NCI-H1048 (cell line): ENCODE results near the gene NXPH4.

Experiments used
- DNase-seq: peaks from one replicate; lab custom pipeline; 2025; lab: John Stamatoyannopoulos, UW

The NXPH4 gene

DNA sequence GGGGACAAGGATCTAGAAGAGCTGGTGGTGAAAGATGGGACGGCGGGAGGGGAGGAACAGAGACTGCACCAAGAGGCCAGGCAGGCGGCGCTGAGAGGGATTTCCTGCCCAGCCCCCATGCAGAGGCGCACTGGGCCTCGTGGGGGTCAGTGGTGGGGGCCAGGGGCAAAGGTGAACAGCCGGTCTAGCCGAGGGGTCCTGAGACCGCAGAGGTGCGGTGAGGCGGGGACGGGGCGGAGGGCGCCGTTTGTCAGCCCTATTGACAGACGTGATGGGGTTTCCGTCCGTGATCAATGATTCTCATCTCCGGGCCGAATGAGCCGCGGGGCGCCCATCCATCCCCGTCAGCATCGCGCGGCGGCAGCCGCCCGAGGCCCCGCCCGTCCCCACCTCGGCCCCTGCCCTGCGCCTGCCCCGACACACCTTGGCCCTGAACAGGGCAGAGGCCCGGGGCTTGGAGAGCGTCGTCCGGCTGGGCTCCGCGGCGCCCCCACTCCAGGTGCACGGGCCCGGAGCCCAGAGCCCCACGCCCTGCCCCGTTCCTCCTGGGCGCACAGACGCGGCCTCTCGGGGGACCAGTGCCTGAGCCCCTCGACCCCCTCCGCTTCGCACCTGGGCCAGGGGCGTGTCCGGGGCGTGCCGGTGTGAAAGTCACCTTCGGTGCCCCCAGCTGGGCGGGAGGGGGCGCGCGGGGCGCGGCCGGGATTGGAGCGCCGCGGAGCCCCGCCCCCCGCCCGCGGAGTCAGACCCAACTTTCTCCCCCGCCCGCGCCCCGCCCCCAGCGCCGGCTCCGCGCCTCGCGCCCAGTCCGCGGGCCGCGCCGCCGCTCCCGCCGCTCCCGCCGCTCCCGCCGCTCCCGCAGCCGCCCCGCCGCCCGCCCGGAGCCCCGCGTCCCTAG lies at the start of gene NXPH4:
TSS of gene NXPH4 (plus strand) at position 781 of the 898 bp plus-strand sequence. CDS start 176 bp downstream, outside the sequence.
- DNase-seq = peak; percentile 52

DNA sequence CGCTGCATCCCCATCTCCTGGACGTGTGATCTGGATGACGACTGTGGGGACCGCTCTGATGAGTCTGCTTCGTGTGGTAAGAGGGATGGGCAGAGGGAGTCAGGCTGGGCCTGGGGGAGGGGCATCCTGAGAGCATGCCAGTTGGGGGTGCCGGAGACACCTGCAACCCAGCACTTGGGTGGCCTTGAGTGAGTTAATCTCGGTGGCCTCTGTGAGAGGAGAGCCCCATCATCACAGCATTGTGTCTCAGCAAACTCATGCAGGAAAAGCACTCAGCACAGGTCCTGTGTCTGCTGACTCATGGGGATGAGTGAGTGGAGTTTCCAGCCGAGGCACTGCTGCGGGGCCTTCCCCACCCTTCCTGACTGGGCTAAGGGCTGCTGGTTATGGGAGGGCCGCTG lies 49.6 kb upstream of the NXPH4 start:
- DNase-seq = no peak

GRCh38 chr12:57168058-57168457 lies 48.5 kb upstream of the NXPH4 start:
- no peak for DNase-seq

GRCh38 chr12:57169046-57169795 lies 47.4 kb upstream of the NXPH4 start:
- no peak for DNase-seq

DNA sequence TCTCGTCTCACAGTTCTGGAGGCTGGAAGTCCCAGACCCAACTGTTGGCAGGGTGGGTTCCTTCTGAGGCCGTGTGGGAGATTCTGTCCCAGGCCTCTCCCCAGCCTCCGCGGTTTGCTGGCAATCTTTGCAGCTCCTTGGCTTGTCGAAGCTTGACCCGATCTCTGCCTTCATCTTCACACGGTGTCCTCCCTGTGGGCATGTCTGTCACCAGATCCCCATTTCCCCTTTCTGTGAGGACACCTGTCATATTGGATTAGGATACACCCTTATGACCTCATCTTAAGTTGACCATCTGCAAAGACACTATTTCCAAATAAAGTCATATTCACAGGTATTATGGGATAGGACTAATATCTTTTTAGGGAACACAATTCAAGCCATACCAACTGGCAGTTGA lies 46.6 kb upstream of the NXPH4 start:
- DNase-seq = no peak

GRCh38 chr12:57170408-57170807 lies 46.2 kb upstream of the NXPH4 start:
- DNase-seq = no peak

DNA sequence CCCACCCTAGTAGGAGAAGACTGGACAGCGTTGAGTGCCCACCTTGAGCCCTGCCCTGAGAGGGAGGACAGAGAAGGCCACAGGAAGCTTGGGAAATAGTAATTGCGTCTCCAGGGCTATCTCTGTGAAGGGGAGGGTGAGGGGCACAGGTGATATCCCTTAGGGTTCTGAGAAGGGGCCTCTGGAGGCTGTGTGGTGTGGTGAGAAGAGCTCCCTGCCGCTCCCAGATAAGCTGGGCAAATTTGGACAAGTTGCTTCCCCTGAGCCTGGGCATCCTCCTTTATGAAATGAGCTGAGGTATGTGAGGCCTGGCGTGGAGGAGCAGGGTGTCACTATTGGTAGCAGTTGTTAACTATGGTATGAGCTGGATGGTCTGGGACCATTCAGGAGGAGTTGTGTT lies 45.7 kb upstream of the NXPH4 start:
- DNase-seq = no peak

- DNase-seq = no peak
Observed at GRCh38 chr12:57171668-57172067, 44.9 kb upstream of the NXPH4 start.

DNA sequence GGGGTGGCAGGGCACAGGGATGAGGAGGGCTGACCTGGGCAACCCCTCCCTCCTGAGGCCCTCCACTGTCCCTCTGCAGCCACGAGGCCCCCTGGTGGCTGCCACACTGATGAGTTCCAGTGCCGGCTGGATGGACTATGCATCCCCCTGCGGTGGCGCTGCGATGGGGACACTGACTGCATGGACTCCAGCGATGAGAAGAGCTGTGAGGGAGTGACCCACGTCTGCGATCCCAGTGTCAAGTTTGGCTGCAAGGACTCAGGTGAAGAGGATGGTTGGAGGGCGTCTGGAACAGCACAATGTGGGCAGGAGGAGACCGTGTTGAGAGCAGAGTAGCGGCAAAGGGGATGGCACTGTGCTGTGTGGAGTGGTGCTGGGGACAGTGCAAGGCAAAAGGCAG lies 43.5 kb upstream of the NXPH4 start:
- no peak for DNase-seq

DNA sequence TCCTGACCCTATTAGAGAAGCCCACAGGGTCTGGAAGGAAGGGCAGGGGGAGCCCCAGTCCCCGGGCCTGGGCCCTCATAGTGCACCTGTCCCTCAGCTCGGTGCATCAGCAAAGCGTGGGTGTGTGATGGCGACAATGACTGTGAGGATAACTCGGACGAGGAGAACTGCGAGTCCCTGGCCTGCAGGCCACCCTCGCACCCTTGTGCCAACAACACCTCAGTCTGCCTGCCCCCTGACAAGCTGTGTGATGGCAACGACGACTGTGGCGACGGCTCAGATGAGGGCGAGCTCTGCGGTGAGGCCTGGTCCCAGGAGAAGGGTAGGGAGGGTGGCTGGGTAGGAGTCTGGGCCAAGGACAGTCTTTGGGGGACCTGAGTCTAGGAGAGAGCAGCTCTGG lies 42.9 kb upstream of the NXPH4 start:
- no peak for DNase-seq

DNA sequence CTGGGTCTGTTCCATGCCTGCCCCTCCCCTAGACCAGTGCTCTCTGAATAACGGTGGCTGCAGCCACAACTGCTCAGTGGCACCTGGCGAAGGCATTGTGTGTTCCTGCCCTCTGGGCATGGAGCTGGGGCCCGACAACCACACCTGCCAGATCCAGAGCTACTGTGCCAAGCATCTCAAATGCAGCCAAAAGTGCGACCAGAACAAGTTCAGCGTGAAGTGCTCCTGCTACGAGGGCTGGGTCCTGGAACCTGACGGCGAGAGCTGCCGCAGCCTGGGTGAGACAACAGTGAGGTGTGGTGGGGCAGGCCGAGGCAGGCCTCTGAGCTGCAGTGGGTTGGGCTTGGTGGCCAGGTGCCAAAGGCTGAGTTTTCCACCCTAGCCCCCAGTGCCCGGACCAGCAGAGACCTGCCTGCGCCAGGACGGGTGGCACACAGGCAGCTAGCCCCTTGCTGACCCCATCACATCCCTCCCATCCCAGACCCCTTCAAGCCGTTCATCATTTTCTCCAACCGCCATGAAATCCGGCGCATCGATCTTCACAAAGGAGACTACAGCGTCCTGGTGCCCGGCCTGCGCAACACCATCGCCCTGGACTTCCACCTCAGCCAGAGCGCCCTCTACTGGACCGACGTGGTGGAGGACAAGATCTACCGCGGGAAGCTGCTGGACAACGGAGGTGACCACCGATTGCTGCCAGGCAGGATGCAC lies 41.0 kb upstream of the NXPH4 start:
- peak; percentile 46 for DNase-seq

DNA sequence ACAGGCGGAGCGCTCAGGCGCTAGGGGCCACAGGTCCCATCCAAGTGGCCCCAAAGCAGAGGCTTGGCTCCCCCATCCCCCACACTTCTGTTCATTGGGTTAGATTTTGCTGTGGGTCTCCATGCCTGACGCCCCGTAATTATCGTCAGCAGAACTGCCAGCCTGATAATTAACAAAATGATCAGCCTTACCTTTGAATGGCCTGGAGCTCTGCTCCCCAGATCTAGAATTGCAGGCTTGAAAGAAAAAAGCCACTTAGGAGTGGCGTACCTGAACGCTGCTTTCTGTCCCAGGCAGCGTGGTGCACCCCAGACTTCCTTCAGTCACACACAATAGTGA lies 40.5 kb upstream of the NXPH4 start:
- no peak for DNase-seq

GRCh38 chr12:57176846-57177245 lies 39.7 kb upstream of the NXPH4 start:
- no peak for DNase-seq

DNA sequence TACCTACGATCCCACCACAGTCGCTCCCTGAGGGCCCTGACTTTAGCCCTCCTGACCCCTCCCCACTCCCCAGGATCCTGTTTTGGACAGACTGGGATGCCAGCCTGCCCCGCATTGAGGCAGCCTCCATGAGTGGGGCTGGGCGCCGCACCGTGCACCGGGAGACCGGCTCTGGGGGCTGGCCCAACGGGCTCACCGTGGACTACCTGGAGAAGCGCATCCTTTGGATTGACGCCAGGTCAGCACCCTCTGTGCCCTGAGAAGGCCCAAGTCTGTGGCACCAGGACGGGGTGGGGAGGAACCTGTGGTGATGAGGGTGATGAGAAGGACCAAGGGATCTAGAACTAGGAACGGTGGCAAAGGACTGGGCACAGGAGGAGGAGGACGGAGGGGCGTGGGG lies 39.2 kb upstream of the NXPH4 start:
- no peak for DNase-seq

DNA sequence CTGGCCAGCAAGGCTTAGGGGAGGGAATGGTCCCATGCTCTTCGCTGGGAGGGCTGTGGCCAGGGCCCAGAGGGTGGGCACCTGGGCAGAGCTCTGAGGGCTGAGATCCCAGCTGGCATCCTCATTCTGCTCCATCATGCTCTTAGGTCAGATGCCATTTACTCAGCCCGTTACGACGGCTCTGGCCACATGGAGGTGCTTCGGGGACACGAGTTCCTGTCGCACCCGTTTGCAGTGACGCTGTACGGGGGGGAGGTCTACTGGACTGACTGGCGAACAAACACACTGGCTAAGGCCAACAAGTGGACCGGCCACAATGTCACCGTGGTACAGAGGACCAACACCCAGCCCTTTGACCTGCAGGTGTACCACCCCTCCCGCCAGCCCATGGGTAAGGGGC lies 38.4 kb upstream of the NXPH4 start:
- no peak for DNase-seq

DNA sequence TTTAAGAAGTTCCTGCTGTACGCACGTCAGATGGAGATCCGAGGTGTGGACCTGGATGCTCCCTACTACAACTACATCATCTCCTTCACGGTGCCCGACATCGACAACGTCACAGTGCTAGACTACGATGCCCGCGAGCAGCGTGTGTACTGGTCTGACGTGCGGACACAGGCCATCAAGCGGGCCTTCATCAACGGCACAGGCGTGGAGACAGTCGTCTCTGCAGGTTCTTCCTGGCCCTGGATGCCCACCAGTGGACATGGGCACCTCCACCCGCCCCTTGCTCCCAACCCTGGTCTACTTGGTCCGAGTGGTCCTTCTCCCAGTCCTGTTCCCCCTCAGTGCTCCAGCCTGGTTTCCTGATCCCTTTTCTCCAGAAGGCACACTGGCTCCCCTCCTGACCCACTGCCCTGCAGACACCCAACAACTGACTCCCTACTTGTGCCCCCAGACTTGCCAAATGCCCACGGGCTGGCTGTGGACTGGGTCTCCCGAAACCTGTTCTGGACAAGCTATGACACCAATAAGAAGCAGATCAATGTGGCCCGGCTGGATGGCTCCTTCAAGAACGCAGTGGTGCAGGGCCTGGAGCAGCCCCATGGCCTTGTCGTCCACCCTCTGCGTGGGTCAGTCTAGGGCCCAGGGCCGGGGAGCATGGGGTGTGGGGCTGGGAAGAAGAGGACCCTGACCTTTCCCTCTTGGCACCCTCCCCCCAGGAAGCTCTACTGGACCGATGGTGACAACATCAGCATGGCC lies 37.1 kb upstream of the NXPH4 start:
- DNase-seq = no peak

DNA sequence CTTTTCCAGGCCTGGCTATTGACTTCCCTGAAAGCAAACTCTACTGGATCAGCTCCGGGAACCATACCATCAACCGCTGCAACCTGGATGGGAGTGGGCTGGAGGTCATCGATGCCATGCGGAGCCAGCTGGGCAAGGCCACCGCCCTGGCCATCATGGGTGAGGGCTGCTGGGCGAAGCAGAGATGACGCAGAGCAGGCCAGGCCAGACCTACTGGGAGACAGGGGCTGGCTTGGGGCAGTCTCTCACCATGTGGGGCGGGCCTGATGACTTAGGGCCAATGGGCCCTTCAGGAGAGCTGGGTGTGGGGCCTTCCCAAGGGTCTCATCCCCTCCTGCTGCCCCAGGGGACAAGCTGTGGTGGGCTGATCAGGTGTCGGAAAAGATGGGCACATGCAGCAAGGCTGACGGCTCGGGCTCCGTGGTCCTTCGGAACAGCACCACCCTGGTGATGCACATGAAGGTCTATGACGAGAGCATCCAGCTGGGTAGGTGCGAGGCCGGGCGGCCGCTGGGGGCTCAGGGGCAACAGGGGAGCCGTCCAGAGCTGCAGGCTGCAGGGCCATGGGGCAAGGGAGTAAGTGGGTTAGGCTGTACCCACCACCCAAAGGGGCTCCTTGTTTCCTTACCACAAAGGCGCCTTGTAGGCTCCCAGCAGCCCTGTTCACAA lies 36.1 kb upstream of the NXPH4 start:
- no peak for DNase-seq

- DNase-seq = no peak
Observed at GRCh38 chr12:57181072-57181471, 35.5 kb upstream of the NXPH4 start.

- DNase-seq = no peak
Observed at GRCh38 chr12:57181561-57182155, 34.9 kb upstream of the NXPH4 start.

DNA sequence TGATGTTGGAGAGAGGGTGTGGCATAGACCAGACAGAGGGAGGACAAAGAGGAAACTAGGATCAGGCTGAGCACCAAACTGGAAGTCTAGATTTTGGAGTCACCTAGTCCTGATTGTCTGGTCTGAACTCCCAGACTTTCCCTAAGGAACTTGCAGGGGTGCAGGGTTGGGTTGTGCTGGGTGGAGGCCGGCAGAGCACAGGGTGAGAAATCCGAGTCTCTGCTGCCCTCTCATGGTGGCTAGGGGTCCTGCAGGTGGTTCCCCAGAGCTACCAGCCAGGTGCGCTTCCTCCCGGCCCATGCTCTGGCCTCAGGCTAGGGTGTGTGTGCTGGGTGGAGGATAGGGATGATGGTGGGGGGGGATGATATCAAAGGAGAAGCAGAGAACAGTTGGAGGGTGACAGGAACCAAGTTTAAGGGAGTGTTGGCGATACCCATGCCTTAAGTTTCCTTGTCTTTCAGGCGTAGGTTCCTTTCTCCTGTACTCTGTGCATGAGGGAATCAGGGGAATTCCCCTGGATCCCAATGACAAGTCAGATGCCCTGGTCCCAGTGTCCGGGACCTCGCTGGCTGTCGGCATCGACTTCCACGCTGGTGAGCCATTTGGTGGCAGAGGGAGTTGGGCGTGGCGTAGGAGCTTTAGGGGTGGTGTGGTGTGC lies 33.5 kb upstream of the NXPH4 start:
- peak; percentile 32 for DNase-seq
